IPS-18c (cell line): ENCODE data around the gene C1orf94.

ENCODE experiments used
- H3K4me3 ChIP-seq: 2 replicates; pipeline ENCODE4 v1.7.0; 2013; ENCODE audit warnings: low read depth, mild to moderate bottlenecking, low read length, moderate library complexity; ENCODE audit not compliant: insufficient read depth
- H3K9me3 ChIP-seq: one replicate; pipeline ENCODE4 v1.6.1; 2013; ENCODE audit warnings: mild to moderate bottlenecking, low read length, moderate library complexity; ENCODE audit not compliant: control insufficient read depth, insufficient read depth

Gene C1orf94

GRCh38 chr1:34199927-34200326, 23.2 kb downstream of the C1orf94 start:
- H3K9me3 ChIP-seq, result no peaks in the 10 kb centered on the region
- no peak overlapping the region for H3K4me3 ChIP-seq

- no peak overlapping the region for H3K4me3 ChIP-seq
- peaks cover 4% of the 10 kb centered on the region for H3K9me3 ChIP-seq
These were observed 36.0 kb downstream of the C1orf94 start for GRCh38 chr1:34212673-34213072.

GRCh38 chr1:34213956-34214355, 37.2 kb downstream of the C1orf94 start:
- no peak overlapping the region for H3K4me3 ChIP-seq
- H3K9me3 ChIP-seq, result peaks cover 4% of the 10 kb centered on the region

DNA sequence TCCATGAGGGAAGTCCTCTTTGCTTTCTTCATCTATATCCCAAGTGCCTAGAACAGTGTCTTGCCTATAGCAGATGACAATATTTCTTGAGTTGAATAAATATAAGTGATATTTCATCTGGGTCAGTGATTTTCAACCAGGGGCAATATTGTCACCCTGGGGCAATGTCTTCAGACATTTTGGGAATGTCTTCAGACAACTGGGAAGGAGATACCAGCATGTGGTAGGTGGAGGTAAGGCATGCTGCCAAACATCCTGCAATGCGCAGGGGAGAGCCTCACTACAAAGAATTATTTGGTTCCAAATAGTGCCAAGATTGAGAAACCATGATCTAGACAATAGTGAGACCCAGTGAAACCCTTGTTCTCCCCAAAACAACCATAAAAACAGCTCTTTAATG, 54.7 kb downstream of the C1orf94 start:
- Histone ChIP-seq H3K4me3 (no peak overlapping the region), H3K9me3 (peaks cover 2% of the 10 kb centered on the region)

GRCh38 chr1:34235594-34235993, 58.9 kb downstream of the C1orf94 start:
- H3K4me3 ChIP-seq, result no peak overlapping the region
- no peaks in the 10 kb centered on the region for H3K9me3 ChIP-seq

DNA sequence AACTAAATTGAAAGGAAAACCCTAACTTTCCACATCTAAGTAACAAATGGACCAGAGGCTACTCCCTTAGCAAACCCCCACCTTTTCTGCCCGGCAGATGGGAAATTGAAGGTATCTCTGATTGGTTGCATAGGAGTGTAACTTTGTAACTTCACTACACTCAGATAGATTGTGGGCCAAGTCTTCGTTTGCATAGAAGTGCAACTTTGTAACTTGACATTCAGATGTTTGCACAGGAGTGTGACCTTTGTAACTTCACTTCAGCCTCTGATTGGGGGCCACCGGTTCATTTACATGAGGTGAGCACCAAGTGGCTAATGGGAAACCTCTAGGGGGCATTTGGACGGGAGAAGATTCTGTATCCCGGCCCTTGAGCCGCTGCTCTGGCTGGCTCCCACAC, 59.4 kb downstream of the C1orf94 start:
- Histone ChIP-seq H3K9me3 (no peaks in the 10 kb centered on the region), H3K4me3 (no peak overlapping the region)

DNA sequence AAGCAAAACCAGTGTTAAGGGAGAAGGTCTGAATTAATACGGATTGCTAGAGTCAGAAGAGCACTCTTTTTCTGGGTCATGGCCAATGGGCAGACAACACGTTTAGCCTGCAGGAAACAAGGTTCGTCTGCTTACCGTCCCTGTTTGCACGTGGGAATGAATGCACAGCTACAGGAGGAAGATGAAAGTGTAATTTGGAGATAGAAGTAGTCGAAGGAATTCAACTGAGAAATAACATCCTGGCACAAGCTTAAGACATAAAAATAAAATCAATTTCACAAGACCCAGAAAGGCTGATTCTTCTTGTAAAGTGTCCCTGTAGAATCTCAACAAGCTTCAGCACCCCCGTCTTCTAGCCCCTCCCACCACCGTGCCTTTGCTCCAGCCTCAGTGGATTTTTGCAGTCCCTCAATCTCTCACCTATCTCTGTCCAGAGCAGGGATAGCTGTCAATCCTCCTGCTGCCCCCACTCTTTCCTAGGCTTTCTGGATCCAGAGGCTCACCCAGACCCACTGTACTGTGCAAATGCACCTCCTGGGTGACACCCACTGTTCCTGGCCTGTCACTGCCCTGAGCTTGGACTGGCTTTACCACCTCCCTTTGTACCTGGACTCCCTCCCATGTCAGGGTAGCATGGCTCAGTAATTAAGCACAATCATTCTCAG, 60.6 kb downstream of the C1orf94 start:
- no peaks in the 10 kb centered on the region for H3K9me3 ChIP-seq
- no peak overlapping the region for H3K4me3 ChIP-seq

GRCh38 chr1:34245967-34246366, 69.3 kb downstream of the C1orf94 start:
- no peaks in the 10 kb centered on the region for H3K9me3 ChIP-seq
- no peak overlapping the region for H3K4me3 ChIP-seq

GRCh38 chr1:34250342-34250741, 73.6 kb downstream of the C1orf94 start:
- no peak overlapping the region; the same call in 1 of the 2 replicates for H3K4me3 ChIP-seq

GRCh38 chr1:34262023-34262853, 85.5 kb downstream of the C1orf94 start:
- Histone ChIP-seq H3K9me3 (no peaks in the 10 kb centered on the region), H3K4me3 (no peak overlapping the region)

More at GRCh38 chr1:34250342-34250741, 73.6 kb downstream of the C1orf94 start:
- no peaks in the 10 kb centered on the region for H3K9me3 ChIP-seq

- no peaks in the 10 kb centered on the region for H3K9me3 ChIP-seq
- H3K4me3 ChIP-seq, result no peak overlapping the region
These were observed 86.2 kb downstream of the C1orf94 start for GRCh38 chr1:34262921-34263320.

- H3K9me3 ChIP-seq, result no peaks in the 10 kb centered on the region
- H3K4me3 ChIP-seq, result no peak overlapping the region
These were observed 86.7 kb downstream of the C1orf94 start for GRCh38 chr1:34263406-34263805.

DNA sequence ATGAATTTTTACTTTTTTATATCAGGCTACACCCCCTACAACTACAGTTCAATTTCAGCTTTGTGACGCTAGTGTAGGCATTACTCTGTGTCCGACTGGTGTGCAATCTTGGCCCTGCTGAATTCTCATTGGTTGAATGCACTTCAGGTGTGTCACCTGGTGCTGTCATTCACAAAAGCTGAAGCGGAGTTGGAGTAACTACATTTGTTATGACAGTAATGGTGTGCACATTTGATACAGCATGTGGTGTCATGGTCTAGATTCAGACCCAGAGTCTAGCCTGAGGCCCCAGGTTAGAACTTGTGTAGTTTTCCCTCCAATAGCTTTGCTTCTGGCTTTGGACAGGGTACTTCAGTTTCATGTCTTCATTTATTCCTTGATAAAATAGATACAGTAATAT, 88.7 kb downstream of the C1orf94 start:
- no peaks in the 10 kb centered on the region for H3K9me3 ChIP-seq
- no peak overlapping the region for H3K4me3 ChIP-seq

GRCh38 chr1:34266127-34266951, 89.6 kb downstream of the C1orf94 start:
- Histone ChIP-seq H3K4me3 (no peak overlapping the region), H3K9me3 (no peaks in the 10 kb centered on the region)

DNA sequence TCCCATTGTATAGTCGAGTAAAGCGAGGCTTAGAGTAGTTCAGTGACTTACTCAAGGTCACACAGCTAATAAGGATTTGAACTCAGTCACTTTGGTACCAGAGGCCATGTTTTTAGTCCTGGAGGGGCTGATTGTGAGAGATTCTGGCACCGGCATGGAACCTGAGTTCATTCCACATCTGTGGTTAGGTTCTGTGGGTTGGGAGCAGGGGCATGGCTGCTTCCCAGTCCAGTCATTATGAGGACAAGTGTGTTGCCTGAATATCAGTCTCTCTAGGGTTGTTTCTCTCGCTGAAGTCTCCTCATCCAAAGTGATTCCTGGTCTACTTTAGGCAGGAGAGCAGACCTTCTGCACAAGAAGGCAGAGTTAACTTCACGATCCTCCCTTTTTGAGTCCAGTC, 90.6 kb downstream of the C1orf94 start:
- H3K4me3 ChIP-seq, result no peak overlapping the region
- no peaks in the 10 kb centered on the region for H3K9me3 ChIP-seq

DNA sequence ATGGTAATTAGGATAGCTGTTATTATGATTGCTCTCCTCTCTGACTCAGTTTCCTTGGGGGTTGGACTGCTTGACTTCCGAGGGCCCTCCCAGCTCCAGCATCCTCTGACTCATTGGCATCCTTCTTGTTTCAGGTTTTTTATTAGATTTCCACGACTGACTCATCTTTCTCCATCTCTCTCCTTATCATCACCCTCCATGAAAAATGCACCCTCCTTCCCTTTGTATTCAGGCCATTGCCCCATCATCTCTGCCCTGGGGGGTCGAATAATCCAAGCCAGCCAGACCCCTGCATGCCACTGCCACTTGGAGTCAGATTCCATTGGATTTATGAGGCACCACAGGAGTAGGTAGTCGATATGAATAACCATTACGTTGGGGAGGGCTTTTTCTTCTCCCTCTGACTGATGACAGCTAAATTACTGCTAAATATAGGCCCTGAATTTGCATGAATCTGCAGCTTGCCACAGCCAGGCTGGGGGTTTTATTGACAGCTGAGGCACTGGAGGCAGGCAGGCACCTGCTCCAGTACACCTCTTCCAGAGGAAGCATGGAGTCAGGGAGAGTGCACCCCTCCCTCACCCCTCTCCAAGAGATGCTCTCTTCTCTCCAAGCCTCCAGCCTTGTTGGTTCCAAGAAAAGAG, 91.7 kb downstream of the C1orf94 start:
- Histone ChIP-seq H3K4me3 (no peak overlapping the region), H3K9me3 (no peaks in the 10 kb centered on the region)
